ENCODE data around the gene TPM1.

- TF ChIP-seq, protein P1, sequence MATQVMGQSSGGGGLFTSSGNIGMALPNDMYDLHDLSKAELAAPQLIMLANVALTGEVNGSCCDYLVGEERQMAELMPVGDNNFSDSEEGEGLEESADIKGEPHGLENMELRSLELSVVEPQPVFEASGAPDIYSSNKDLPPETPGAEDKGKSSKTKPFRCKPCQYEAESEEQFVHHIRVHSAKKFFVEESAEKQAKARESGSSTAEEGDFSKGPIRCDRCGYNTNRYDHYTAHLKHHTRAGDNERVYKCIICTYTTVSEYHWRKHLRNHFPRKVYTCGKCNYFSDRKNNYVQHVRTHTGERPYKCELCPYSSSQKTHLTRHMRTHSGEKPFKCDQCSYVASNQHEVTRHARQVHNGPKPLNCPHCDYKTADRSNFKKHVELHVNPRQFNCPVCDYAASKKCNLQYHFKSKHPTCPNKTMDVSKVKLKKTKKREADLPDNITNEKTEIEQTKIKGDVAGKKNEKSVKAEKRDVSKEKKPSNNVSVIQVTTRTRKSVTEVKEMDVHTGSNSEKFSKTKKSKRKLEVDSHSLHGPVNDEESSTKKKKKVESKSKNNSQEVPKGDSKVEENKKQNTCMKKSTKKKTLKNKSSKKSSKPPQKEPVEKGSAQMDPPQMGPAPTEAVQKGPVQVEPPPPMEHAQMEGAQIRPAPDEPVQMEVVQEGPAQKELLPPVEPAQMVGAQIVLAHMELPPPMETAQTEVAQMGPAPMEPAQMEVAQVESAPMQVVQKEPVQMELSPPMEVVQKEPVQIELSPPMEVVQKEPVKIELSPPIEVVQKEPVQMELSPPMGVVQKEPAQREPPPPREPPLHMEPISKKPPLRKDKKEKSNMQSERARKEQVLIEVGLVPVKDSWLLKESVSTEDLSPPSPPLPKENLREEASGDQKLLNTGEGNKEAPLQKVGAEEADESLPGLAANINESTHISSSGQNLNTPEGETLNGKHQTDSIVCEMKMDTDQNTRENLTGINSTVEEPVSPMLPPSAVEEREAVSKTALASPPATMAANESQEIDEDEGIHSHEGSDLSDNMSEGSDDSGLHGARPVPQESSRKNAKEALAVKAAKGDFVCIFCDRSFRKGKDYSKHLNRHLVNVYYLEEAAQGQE (IDR thresholded peaks at IDR 0.05; ENCODE audit: insufficient read depth in 1 of 2, low read depth in 2 of 2, low read length in 2 of 2): no peak
- TF ChIP-seq TAF1 (IDR thresholded peaks at IDR 0.05; ENCODE audit: borderline replicate concordance, insufficient read depth, low read length): no peak
- TF ChIP-seq POLR2AphosphoS5 (IDR thresholded peaks at IDR 0.05; ENCODE audit: low read depth, low read length): no peak
- no peak for TF ChIP-seq FOXP2 (optimal IDR thresholded peaks at IDR 0.05; ENCODE audit: borderline replicate concordance, extremely low read depth, extremely low read length, insufficient read depth)
- TF ChIP-seq SIN3A (IDR thresholded peaks at IDR 0.05; ENCODE audit: borderline replicate concordance, insufficient read depth, low read length): no peak
These were observed 3.3 kb downstream of the TPM1 start for GRCh38 chr15:63045879-63046278.

All from PFSK-1 (cell line).